ENCODE results near the gene CYTH1.

Gene CYTH1

GRCh38 chr17:78783711-78784324 lies 1.7 kb upstream of the CYTH1 start:
- TF ChIP-seq TCF12 (IDR thresholded peaks at IDR 0.05; ENCODE audit: low read depth) (no peak), CREB1 (IDR thresholded peaks at IDR 0.05; ENCODE audit: low read depth) (no peak), EP300 (IDR thresholded peaks at IDR 0.05; ENCODE audit: borderline replicate concordance) (no peak), TAF1 (IDR thresholded peaks at IDR 0.05; ENCODE audit: low read depth) (no peak), REST (IDR thresholded peaks at IDR 0.05; ENCODE audit: low read depth) (no peak), FOXM1 (IDR thresholded peaks at IDR 0.05; ENCODE audit: borderline replicate concordance, low read depth) (no peak), EGR1 (IDR thresholded peaks at IDR 0.05) (no peak)

- TF ChIP-seq TEAD4 (IDR thresholded peaks at IDR 0.05) (no peak), RAD21 (IDR thresholded peaks at IDR 0.05; ENCODE audit: low read depth) (no peak), CEBPB (IDR thresholded peaks at IDR 0.05) (no peak), REST (IDR thresholded peaks at IDR 0.05; ENCODE audit: low read depth) (no peak), EGR1 (IDR thresholded peaks at IDR 0.05) (no peak), ZBTB7A (IDR thresholded peaks at IDR 0.05; ENCODE audit: low read depth) (peak; percentile 99), TCF12 (IDR thresholded peaks at IDR 0.05; ENCODE audit: low read depth) (no peak), EP300 (IDR thresholded peaks at IDR 0.05; ENCODE audit: borderline replicate concordance) (no peak), MAX (IDR thresholded peaks at IDR 0.05) (0 out of 2 replicates have a peak, but pooled peaks have one; percentile 20), TAF1 (IDR thresholded peaks at IDR 0.05; ENCODE audit: low read depth) (no peak)
- TF ChIP-seq, protein P1, sequence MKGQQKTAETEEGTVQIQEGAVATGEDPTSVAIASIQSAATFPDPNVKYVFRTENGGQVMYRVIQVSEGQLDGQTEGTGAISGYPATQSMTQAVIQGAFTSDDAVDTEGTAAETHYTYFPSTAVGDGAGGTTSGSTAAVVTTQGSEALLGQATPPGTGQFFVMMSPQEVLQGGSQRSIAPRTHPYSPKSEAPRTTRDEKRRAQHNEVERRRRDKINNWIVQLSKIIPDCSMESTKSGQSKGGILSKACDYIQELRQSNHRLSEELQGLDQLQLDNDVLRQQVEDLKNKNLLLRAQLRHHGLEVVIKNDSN (IDR thresholded peaks at IDR 0.05): no peak
Observed at GRCh38 chr17:78781104-78781892, 775 bp downstream of the CYTH1 start.

GRCh38 chr17:78780335-78780734 lies 1.7 kb downstream of the CYTH1 start:
- TF ChIP-seq RAD21 (IDR thresholded peaks at IDR 0.05; ENCODE audit: low read depth): no peak
- TF ChIP-seq FOXM1 (IDR thresholded peaks at IDR 0.05; ENCODE audit: borderline replicate concordance, low read depth): no peak
- no peak for TF ChIP-seq EGR1 (IDR thresholded peaks at IDR 0.05)
- TF ChIP-seq TEAD4 (IDR thresholded peaks at IDR 0.05): no peak
- TF ChIP-seq REST (IDR thresholded peaks at IDR 0.05; ENCODE audit: low read depth): no peak
- TF ChIP-seq TAF1 (IDR thresholded peaks at IDR 0.05; ENCODE audit: low read depth): no peak
- no peak for TF ChIP-seq CREB1 (IDR thresholded peaks at IDR 0.05; ENCODE audit: low read depth)
- no peak for TF ChIP-seq MAX (IDR thresholded peaks at IDR 0.05)
- no peak for TF ChIP-seq EP300 (IDR thresholded peaks at IDR 0.05; ENCODE audit: borderline replicate concordance)
- TF ChIP-seq YY1 (IDR thresholded peaks at IDR 0.05; ENCODE audit: low read depth): no peak
- TF ChIP-seq, protein P1 (IDR thresholded peaks at IDR 0.05): no peak
- no peak for TF ChIP-seq ZBTB7A (IDR thresholded peaks at IDR 0.05; ENCODE audit: low read depth)
- no peak for TF ChIP-seq TCF12 (IDR thresholded peaks at IDR 0.05; ENCODE audit: low read depth)
- no peak for TF ChIP-seq CEBPB (IDR thresholded peaks at IDR 0.05)
- TF ChIP-seq NFIC (IDR thresholded peaks at IDR 0.05): no peak

DNA sequence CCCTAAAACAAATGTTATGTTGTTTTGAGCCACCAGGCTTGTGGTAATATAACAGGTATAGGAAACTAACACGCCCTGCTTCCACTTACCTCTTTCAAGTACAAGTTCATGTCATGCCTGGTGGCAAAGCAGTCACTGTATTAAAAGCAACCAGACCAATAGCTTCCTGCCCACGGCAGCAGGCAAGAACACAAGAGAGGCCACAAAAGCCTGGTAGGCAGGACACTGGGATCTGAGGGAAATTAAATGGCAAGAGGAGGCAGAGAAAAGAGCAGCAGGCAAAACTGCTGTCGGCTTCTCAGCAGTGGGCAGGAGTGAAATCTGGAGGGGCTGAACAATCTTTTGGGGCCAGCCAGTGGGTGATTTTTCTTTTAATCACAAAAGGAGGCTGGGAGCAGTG lies 2.2 kb downstream of the CYTH1 start:
- TF ChIP-seq MAX (IDR thresholded peaks at IDR 0.05): no peak
- no peak for TF ChIP-seq TCF12 (IDR thresholded peaks at IDR 0.05; ENCODE audit: low read depth)
- no peak for TF ChIP-seq TEAD4 (IDR thresholded peaks at IDR 0.05)
- no peak for TF ChIP-seq TAF1 (IDR thresholded peaks at IDR 0.05; ENCODE audit: low read depth)
- TF ChIP-seq CEBPB (IDR thresholded peaks at IDR 0.05): no peak
- no peak for TF ChIP-seq EP300 (IDR thresholded peaks at IDR 0.05; ENCODE audit: borderline replicate concordance)
- TF ChIP-seq EGR1 (IDR thresholded peaks at IDR 0.05): no peak
- no peak for TF ChIP-seq RAD21 (IDR thresholded peaks at IDR 0.05; ENCODE audit: low read depth)
- no peak for TF ChIP-seq REST (IDR thresholded peaks at IDR 0.05; ENCODE audit: low read depth)
- TF ChIP-seq, protein P1 (IDR thresholded peaks at IDR 0.05): no peak
- no peak for TF ChIP-seq CREB1 (IDR thresholded peaks at IDR 0.05; ENCODE audit: low read depth)
- no peak for TF ChIP-seq YY1 (IDR thresholded peaks at IDR 0.05; ENCODE audit: low read depth)
- TF ChIP-seq NFIC (IDR thresholded peaks at IDR 0.05): no peak
- no peak for TF ChIP-seq ZBTB7A (IDR thresholded peaks at IDR 0.05; ENCODE audit: low read depth)
- TF ChIP-seq FOXM1 (IDR thresholded peaks at IDR 0.05; ENCODE audit: borderline replicate concordance, low read depth): no peak

Measured in Ishikawa (cell line).